Body of pancreas (tissue), 4 donors: ENCODE results near the gene HELZ.

Experiments used
- POLR2A ChIP-seq, 3 donors: fragments of 450-650 bp; IDR thresholded peaks; one replicate each; pipeline ENCODE4 v1.6.1; 2016; ENCODE audit warnings: antibody characterized with exemption in 3 of 3, mild to moderate bottlenecking in 2 of 3
- TF ChIP-seq, protein P1 (sequence below), 7 experiments: fragments of 450-650 bp in 4 of 7; fragments of 200-600 bp in 3 of 7; sonication (generic) in 3 of 7; IDR thresholded peaks; one replicate each; pipeline ENCODE4 v1.5.1; 2016 to 2019; ENCODE audit warnings: antibody characterized with exemption in 7 of 7

DNA sequence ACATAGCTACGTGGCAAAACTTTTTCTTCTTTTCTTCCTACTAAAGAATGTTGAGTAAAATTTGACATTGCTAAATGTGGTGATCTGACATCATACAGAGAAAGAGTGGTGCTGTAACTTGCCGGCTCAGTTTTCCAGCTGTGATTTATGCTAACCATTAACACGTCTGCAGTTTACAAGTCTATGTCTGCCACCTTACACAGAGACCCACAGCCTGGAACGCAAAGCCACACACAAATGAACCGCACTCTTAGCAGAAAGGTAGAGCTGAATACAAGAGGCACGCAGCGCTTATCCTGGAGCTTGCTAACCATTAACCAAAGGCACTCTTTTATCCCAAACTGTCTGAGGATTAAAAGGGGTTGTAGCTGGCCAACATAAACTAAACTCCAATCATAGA is 168.7 kb downstream of the HELZ start:
- TF ChIP-seq, protein P1, sequence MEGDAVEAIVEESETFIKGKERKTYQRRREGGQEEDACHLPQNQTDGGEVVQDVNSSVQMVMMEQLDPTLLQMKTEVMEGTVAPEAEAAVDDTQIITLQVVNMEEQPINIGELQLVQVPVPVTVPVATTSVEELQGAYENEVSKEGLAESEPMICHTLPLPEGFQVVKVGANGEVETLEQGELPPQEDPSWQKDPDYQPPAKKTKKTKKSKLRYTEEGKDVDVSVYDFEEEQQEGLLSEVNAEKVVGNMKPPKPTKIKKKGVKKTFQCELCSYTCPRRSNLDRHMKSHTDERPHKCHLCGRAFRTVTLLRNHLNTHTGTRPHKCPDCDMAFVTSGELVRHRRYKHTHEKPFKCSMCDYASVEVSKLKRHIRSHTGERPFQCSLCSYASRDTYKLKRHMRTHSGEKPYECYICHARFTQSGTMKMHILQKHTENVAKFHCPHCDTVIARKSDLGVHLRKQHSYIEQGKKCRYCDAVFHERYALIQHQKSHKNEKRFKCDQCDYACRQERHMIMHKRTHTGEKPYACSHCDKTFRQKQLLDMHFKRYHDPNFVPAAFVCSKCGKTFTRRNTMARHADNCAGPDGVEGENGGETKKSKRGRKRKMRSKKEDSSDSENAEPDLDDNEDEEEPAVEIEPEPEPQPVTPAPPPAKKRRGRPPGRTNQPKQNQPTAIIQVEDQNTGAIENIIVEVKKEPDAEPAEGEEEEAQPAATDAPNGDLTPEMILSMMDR (IDR thresholded peaks at IDR 0.05): no peak
- TF ChIP-seq POLR2A (IDR thresholded peaks at IDR 0.05): peak in 2 of 3 donors; percentile 25 to 54
